Panc1 (cell line): ENCODE results near the gene TRAF6.

ENCODE experiments used
- POLR2AphosphoS5 ChIP-seq: IDR thresholded peaks from 2 replicates; pipeline ENCODE4 v1.6.1; 2012; ENCODE audit warnings: mild to moderate bottlenecking, low read depth, low read length, moderate library complexity
- TCF7L2 ChIP-seq: IDR thresholded peaks from 2 replicates; pipeline ENCODE4 v1.6.1; 2011; ENCODE audit warnings: mild to moderate bottlenecking, low read depth, low read length, inconsistent platforms
- TF ChIP-seq, protein P1 (sequence below): fragments of 450-650 bp; IDR thresholded peaks from 2 replicates; pipeline ENCODE4 v1.5.1; 2017; ENCODE audit warnings: mild to moderate bottlenecking

DNA sequence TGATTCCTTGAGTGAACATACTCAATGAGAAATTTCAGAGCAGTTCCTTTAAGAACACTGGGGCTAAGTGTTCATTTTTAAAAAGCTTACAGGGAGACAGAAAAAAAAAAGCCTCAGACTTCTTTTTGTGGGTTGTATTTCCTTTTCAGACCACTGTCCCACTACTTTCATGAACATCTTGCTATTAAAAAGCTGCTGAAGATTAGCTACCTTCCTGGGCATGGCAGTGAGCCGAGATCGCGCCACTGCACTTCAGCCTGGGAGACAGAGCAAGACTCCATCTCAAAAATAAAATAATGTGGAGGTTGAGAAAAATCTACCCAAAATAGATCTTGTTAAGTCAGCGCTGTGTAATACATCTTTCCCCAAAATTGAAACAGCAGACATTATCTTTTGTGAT is 10.8 kb downstream of the TRAF6 start:
- TF ChIP-seq, protein P1, sequence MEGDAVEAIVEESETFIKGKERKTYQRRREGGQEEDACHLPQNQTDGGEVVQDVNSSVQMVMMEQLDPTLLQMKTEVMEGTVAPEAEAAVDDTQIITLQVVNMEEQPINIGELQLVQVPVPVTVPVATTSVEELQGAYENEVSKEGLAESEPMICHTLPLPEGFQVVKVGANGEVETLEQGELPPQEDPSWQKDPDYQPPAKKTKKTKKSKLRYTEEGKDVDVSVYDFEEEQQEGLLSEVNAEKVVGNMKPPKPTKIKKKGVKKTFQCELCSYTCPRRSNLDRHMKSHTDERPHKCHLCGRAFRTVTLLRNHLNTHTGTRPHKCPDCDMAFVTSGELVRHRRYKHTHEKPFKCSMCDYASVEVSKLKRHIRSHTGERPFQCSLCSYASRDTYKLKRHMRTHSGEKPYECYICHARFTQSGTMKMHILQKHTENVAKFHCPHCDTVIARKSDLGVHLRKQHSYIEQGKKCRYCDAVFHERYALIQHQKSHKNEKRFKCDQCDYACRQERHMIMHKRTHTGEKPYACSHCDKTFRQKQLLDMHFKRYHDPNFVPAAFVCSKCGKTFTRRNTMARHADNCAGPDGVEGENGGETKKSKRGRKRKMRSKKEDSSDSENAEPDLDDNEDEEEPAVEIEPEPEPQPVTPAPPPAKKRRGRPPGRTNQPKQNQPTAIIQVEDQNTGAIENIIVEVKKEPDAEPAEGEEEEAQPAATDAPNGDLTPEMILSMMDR = no peak
- TF ChIP-seq POLR2AphosphoS5 = no peak
- no peak for TF ChIP-seq TCF7L2
